Measurements from ENCODE around the gene CYP2A6. TPM values are rescaled to one million over a fixed set of nuclear protein-coding genes. Genes with fewer than 3 reads are reported as not detected.

The CYP2A6 gene
- total and polyA plus RNA-seq, 10 donors = 0.33 TPM; not detected in 9

- Histone ChIP-seq H3K9me3 (no peaks in the 10 kb centered on the region), H3K4me3 (peak overlapping the region; percentile 77 to 96 (median 88)), H3K27me3 (replicated peaks in 1 of 7) (no peaks in the 10 kb centered on the region), H3K4me1 (peaks cover 54 to 80% (median 66%) of the 10 kb centered on the region in 6 donors), H3K36me3 (peaks cover 0 to 66% (median 23%) of the 10 kb centered on the region in 6 donors), H3K27ac (peak overlapping the region; percentile 86 to 99 (median 94))
- peak; percentile 88 for DNase-seq
- TF ChIP-seq POLR2AphosphoS5 (IDR thresholded peaks at IDR 0.05) (no peak), CTCF (IDR thresholded peaks at IDR 0.05 in 8 of 11, conservative IDR thresholded peaks at IDR 0.05 in 3 of 11) (no peak), POLR2A (IDR thresholded peaks at IDR 0.05) (no peak)
- intact Hi-C loops (cut with DNase I; ENCODE audit: low total_unique reads) = loop anchor here (10.0 kb wide), 1 partner anchor 46 kb away; the partner anchor contains the start of genes ACTMAP and SNRPA
- WGBS, 5 donors = 47 to 78% (median 64%) methylated on average over 23 to 27 of the region's 27 CpGs
Observed at GRCh38 chr19:40800339-40800996, 49.8 kb downstream of the CYP2A6 start.

- Histone ChIP-seq H3K27me3 (replicated peaks in 1 of 7) (no peaks in the 10 kb centered on the region), H3K4me3 (peak overlapping the region; percentile 77 to 96 (median 88)), H3K9me3 (no peaks in the 10 kb centered on the region), H3K27ac (peak overlapping the region; percentile 86 to 99 (median 94)), H3K4me1 (peaks cover 47 to 73% (median 59%) of the 10 kb centered on the region in 6 donors), H3K36me3 (peaks cover 0 to 61% (median 18%) of the 10 kb centered on the region in 6 donors)
- intact Hi-C loops (cut with DNase I; ENCODE audit: low total_unique reads) = loop anchor here (10.0 kb wide), 1 partner anchor 45 kb away; the partner anchor contains the start of genes ACTMAP and SNRPA
- peak; percentile 95 for DNase-seq
- no peak for TF ChIP-seq CTCF (IDR thresholded peaks at IDR 0.05 in 8 of 11, conservative IDR thresholded peaks at IDR 0.05 in 3 of 11)
- peak; percentile 54 to 82 (median 77) for TF ChIP-seq POLR2AphosphoS5 (IDR thresholded peaks at IDR 0.05)
- TF ChIP-seq POLR2A (IDR thresholded peaks at IDR 0.05) = no peak
- WGBS, 5 donors = 1 to 5% (median 2%) methylated on average over 28 to 40 of the region's 40 CpGs
Observed at GRCh38 chr19:40799558-40800338, 50.5 kb downstream of the CYP2A6 start.

- Histone ChIP-seq H3K27ac (peak within 1 kb of the TSS; percentile 88 to 99 (median 94)), H3K4me3 (peak within 1 kb of the TSS; percentile 77 to 96 (median 88)), H3K9me3 (no peaks in the 10 kb centered on the region), H3K4me1 (peaks cover 38 to 65% (median 51%) of the 10 kb centered on the region in 6 donors), H3K36me3 (peaks cover 0 to 60% (median 16%) of the 10 kb centered on the region in 6 donors), H3K27me3 (replicated peaks in 1 of 7) (no peaks in the 10 kb centered on the region)
- peak; percentile 100 for DNase-seq
- peak; percentile 49 to 82 (median 65) for TF ChIP-seq POLR2A (IDR thresholded peaks at IDR 0.05)
- peak; percentile 86 to 88 (median 87) for TF ChIP-seq POLR2AphosphoS5 (IDR thresholded peaks at IDR 0.05)
- TF ChIP-seq CTCF (IDR thresholded peaks at IDR 0.05 in 8 of 11, conservative IDR thresholded peaks at IDR 0.05 in 3 of 11) = peak in 1 of 11 experiments; percentile 13
- 0 to 1% (median 1%) methylated on average over 57 to 110 of the region's 110 CpGs for WGBS, 5 donors
- intact Hi-C loops (cut with DNase I; ENCODE audit: low total_unique reads) = no loop called here
Observed at GRCh38 chr19:40798683-40799557, 51.3 kb downstream of the CYP2A6 start, which contains the start of gene EGLN2. TSS of gene EGLN2 (plus strand) at chr19:40799191. CDS start at chr19:40800573, 1,382 bp downstream.
